OCI-LY3 (cell line): Measurements from ENCODE around the gene PPP3R1.

ENCODE experiments used
- CTCF ChIP-seq: fragments of 200-600, 300-600 bp; sonication (generic); IDR thresholded peaks from 2 replicates; pipeline ENCODE4 v1.5.1; 2014; ENCODE audit warnings: antibody characterized with exemption, low read length, low read depth
- EZH2phosphoT487 ChIP-seq: fragments of 200-600 bp; shearing (Covaris generic); IDR thresholded peaks from 2 replicates; pipeline ENCODE4 v1.6.1; 2018; ENCODE audit warnings: antibody characterized with exemption, mixed run types, low read depth

GRCh38 chr2:68250196-68250595, 2.1 kb downstream of the PPP3R1 start:
- TF ChIP-seq CTCF = no peak
- no peak for TF ChIP-seq EZH2phosphoT487
